GM12878 (cell line): ENCODE results near the gene ASIC1. TPM values are rescaled to one million over a fixed set of nuclear protein-coding genes. Genes with fewer than 3 reads are reported as not detected.

ENCODE experiments used
- ATAC-seq: fragments of 200-7000 bp; cut with Tn5 transposase; 3 replicates; pipeline ENCODE4 v1.9.1; 2020; ENCODE audit warnings: mild to moderate bottlenecking, moderate library complexity
- Bru-seq: library from RNA; stranded (reverse); fragments of 400-500 nt; gene quantifications from one replicate; lab custom pipeline; 2021; lab: Mats Ljungman, UMichigan
- BruChase-seq, 2 experiments: library from RNA; stranded (reverse); fragments of 400-500 nt; gene quantifications; one replicate each; lab custom pipeline; 2021; lab: Mats Ljungman, UMichigan
- BruUV-seq: library from RNA; stranded (reverse); fragments of 400-500 nt; replicated peaks from 2 replicates; lab custom pipeline; 2021; lab: Mats Ljungman, UMichigan
- CTCF ChIA-PET: fragments of 300-600 bp; sonication (Branson Sonifier 250); formaldehyde crosslinking; extraction: SDS; loops from one replicate; lab custom pipeline; 2021; ENCODE audit warnings: inconsistent platforms; lab: Yijun Ruan, JAX
- POLR2A ChIA-PET: fragments of 350-600 bp; formaldehyde crosslinking; extraction: SDS; loops from one replicate; lab custom pipeline; 2021; ENCODE audit warnings: inconsistent platforms; lab: Charles Lee
- RAD21 ChIA-PET: fragments of 300-600 bp; sonication (Branson Sonifier 250); formaldehyde crosslinking; loops from one replicate; lab custom pipeline; 2023; ENCODE audit warnings: antibody characterized with exemption; ENCODE audit not compliant: unreplicated experiment; lab: Charles Lee
- SMC1A ChIA-PET: fragments of 300-600 bp; sonication (Branson Sonifier 250); formaldehyde crosslinking; loops from one replicate; lab custom pipeline; 2023; ENCODE audit not compliant: unreplicated experiment, uncharacterized antibody; lab: Charles Lee
- DNase-seq: peaks from one replicate; pipeline ENCODE4 v3.0.0-alpha.2; 2011; ENCODE audit warnings: low read depth, low spot score
- FAIRE-seq: peaks from 3 replicates; lab custom pipeline; 2011; peaks lifted over from hg19 to GRCh38; lab: Jason Lieb, UNC
- H2AFZ ChIP-seq: 2 replicates; pipeline ENCODE4 v1.6.0; 2011; ENCODE audit warnings: low read depth, low read length, control low read depth; ENCODE audit not compliant: control insufficient read depth
- H3K27ac ChIP-seq: 2 replicates; pipeline ENCODE4 v1.5.1; 2011; ENCODE audit warnings: control low read depth; ENCODE audit not compliant: control insufficient read depth, insufficient read depth
- H3K27me3 ChIP-seq, 2 experiments: replicated peaks in 1 of 2; 2 replicates each; pipeline versions ENCODE4 v1.6.0 to v1.6.1; 2011; ENCODE audit warnings: low read length in 1 of 2; ENCODE audit not compliant: control insufficient read depth in 2 of 2, insufficient read depth in 2 of 2
- H3K36me3 ChIP-seq, 2 experiments: 2 replicates each; pipeline ENCODE4 v1.5.1; 2011; ENCODE audit warnings: low read length in 1 of 2; ENCODE audit not compliant: control insufficient read depth in 2 of 2, insufficient read depth in 2 of 2
- H3K4me1 ChIP-seq: 2 replicates; pipeline ENCODE4 v1.6.1; 2011; ENCODE audit warnings: mild to moderate bottlenecking, low read length, moderate library complexity, mixed read lengths; ENCODE audit not compliant: control insufficient read depth, insufficient read depth
- H3K4me2 ChIP-seq: 2 replicates; pipeline ENCODE4 v1.6.0; 2011; ENCODE audit warnings: control low read depth; ENCODE audit not compliant: control insufficient read depth, insufficient read depth
- H3K4me3 ChIP-seq: fragments of 200-600 bp; sonication (generic); 2 replicates; pipeline ENCODE4 v1.5.1; 2016
- H3K79me2 ChIP-seq: 2 replicates; pipeline ENCODE4 v1.6.0; 2011; ENCODE audit warnings: low read length; ENCODE audit not compliant: control insufficient read depth, insufficient read depth
- H3K9ac ChIP-seq: 2 replicates; pipeline ENCODE4 v1.8.0; 2011; ENCODE audit warnings: low read length, control low read depth, mixed read lengths; ENCODE audit not compliant: control insufficient read depth, insufficient read depth
- H3K9me3 ChIP-seq: replicated peaks from 3 replicates; pipeline ENCODE4 v1.5.1; 2011; ENCODE audit warnings: mild to moderate bottlenecking, low read length; ENCODE audit not compliant: control insufficient read depth, insufficient read depth
- H4K20me1 ChIP-seq: 2 replicates; pipeline ENCODE4 v1.6.0; 2011; ENCODE audit not compliant: control insufficient read depth, insufficient read depth
- GATAD2B ChIP-seq: fragments of 450-650 bp; conservative IDR thresholded peaks from 2 replicates; pipeline ENCODE4 v1.6.1; 2017; ENCODE audit warnings: low read depth, mild to moderate bottlenecking, moderate library complexity
- NR2C1 ChIP-seq: fragments of 450-650 bp; IDR thresholded peaks from 2 replicates; pipeline ENCODE4 v1.6.1; 2017; ENCODE audit warnings: antibody characterized with exemption, mild to moderate bottlenecking, moderate library complexity
- PAX5 ChIP-seq: IDR thresholded peaks from 2 replicates; pipeline ENCODE4 v1.6.1; 2011; ENCODE audit warnings: low read depth, low read length, borderline replicate concordance
- POLR2A ChIP-seq: IDR thresholded peaks from 2 replicates; pipeline ENCODE4 v1.6.1; 2011; ENCODE audit warnings: low read depth, mild to moderate bottlenecking, low read length
- SMAD5 ChIP-seq: IDR thresholded peaks from 2 replicates; pipeline ENCODE4 v1.6.1; 2016; ENCODE audit warnings: antibody characterized with exemption, low read depth
- SMC3 ChIP-seq: IDR thresholded peaks from 2 replicates; pipeline ENCODE4 v1.6.1; 2011; ENCODE audit warnings: low read length, improper control_type of control experiment, borderline replicate concordance
- SREBF1 ChIP-seq: IDR thresholded peaks from 2 replicates; pipeline ENCODE4 v1.6.1; 2012; ENCODE audit warnings: mild to moderate bottlenecking, low read length
- STAT1 ChIP-seq: fragments of 450-650 bp; conservative IDR thresholded peaks from 2 replicates; pipeline ENCODE4 v1.6.1; 2014; ENCODE audit warnings: antibody characterized with exemption, mild to moderate bottlenecking
- WRNIP1 ChIP-seq: IDR thresholded peaks from 2 replicates; pipeline ENCODE4 v1.6.1; 2011; ENCODE audit warnings: low read depth, low read length, improper control_type of control experiment, borderline replicate concordance
- WGBS: methylation state at CpG from one replicate; pipeline ENCODE4 v1.1.6; 2016; ENCODE audit warnings: low lambda C conversion rate; ENCODE audit not compliant: insufficient replicate concordance, insufficient coverage; ENCODE audit errors: missing lambda C conversion rate; 5-methylcytosine and 5-hydroxymethylcytosine counted together
- in situ Hi-C: fragments of 300-500 bp; cut with MboI; formaldehyde crosslinking; loops from 9 replicates; pipeline ENCODE4 v1.14.3; 2018; ENCODE audit warnings: mixed read lengths
- intact Hi-C: fragments of 100-400 bp; cut with micrococcal nuclease; formaldehyde crosslinking; loops from one replicate; pipeline ENCODE4 v1.14.2; 2022; ENCODE audit not compliant: unreplicated experiment
- long read RNA-seq, 2 experiments: library from polyadenylated mRNA; unstranded; transcript quantifications; one replicate each; pipeline ENCODE4 v2.0.0, GENCODE V29; 2019 to 2020
- polyA minus RNA-seq, 3 experiments: library from RNA; depleted of rRNA, polyadenylated mRNA; stranded (reverse); fragments of >200 nt; gene quantifications; 2 replicates each; pipeline ENCODE4 v1.2.3, GENCODE V29; 2011
- polyA plus RNA-seq, 11 experiments: library from polyadenylated mRNA; depleted of rRNA in 4 of 11; unstranded in 6 of 11; stranded (reverse) in 5 of 11; fragments of >200 nt; fragmentation: Nextera tagmentation in 4 of 11; fragmentation: Illumina TruSeq in 1 of 11; extraction: Ambion mirVana in 4 of 11; extraction: Trizol in 1 of 11; gene quantifications; 1 replicate in 1 of 11; 2 replicates in 10 of 11; pipeline versions ENCODE4 v1.2.1 to v1.2.3, GENCODE V29; 2011 to 2016; ENCODE audit warnings: inconsistent platforms in 2 of 11, missing spikeins in 2 of 11, low read depth in 1 of 11
- total RNA-seq, 4 experiments: library from RNA; depleted of rRNA in 3 of 4; stranded (reverse); fragments of >200 nt in 3 of 4; fragmentation: Illumina TruSeq in 1 of 4; extraction: Trizol in 1 of 4; gene quantifications; 2 replicates each; pipeline versions ENCODE4 v1.2.1 to v1.2.3, GENCODE V29; 2013 to 2021
- TF ChIP-seq, protein P1 (sequence below): IDR thresholded peaks from 2 replicates; pipeline ENCODE4 v1.6.1; 2012; ENCODE audit warnings: low read depth, low read length, improper control_type of control experiment
- TF ChIP-seq, protein P2 (sequence below): fragments of 450-650 bp; IDR thresholded peaks from 2 replicates; pipeline ENCODE4 v1.6.1; 2014; ENCODE audit warnings: mild to moderate bottlenecking
- TF ChIP-seq, protein P3 (sequence below): fragments of 450-650 bp; formaldehyde crosslinking; IDR thresholded peaks from 2 replicates; pipeline ENCODE4 v1.4.0; 2020; ENCODE audit warnings: mild to moderate bottlenecking, moderate library complexity

Gene ASIC1
- total RNA-seq (2013; cell fraction: nucleolus; rRNA removed): 0.27 and 2.0 TPM in 2 replicates
- total RNA-seq (2014; rRNA removed) (0.05 and 0.28 TPM in 2 replicates), total RNA-seq (2014; rRNA removed; fragmentation: Illumina TruSeq; extraction: Trizol) (not detected in 2 replicates), total RNA-seq (2021) (0.13 and 0.26 TPM in 2 replicates), polyA plus RNA-seq (2011; rRNA removed) (0.14 and 0.27 TPM in 2 replicates), polyA plus RNA-seq (2014; fragmentation: Illumina TruSeq; extraction: Trizol) (0.08 and 0.09 TPM in 2 replicates), polyA plus RNA-seq (2014; fragmentation: Nextera tagmentation; extraction: Ambion mirVana) (under 1 TPM in 1 of 2 experiments, not detected in 1; 0.02 TPM), polyA plus RNA-seq (2014; rRNA removed) (0.01 and 0.15 TPM in 2 replicates), polyA plus RNA-seq (2016; fragmentation: Nextera tagmentation; extraction: Ambion mirVana) (not detected), polyA minus RNA-seq (2011; rRNA and poly(A)+ RNA removed) (0.05 and 0.22 TPM in 2 replicates), Bru-seq, nascent RNA (percentile 20 among the genes with signal in this experiment), BruChase-seq, experiment 1, labeled RNA remaining after a 6-hour chase (percentile 27 among the genes with signal in this experiment), BruChase-seq, experiment 2, labeled RNA remaining after a 2-hour chase (percentile 16 among the genes with signal in this experiment)
- 0.22 TPM for polyA plus RNA-seq (2011; ENCODE audit: low read depth)
- 0.18 and 0.22 TPM in 2 replicates for polyA plus RNA-seq (2011; cell fraction: cytosol; rRNA removed)
- polyA plus RNA-seq (2011; cell fraction: nucleus; rRNA removed): 0.50 and 1.1 TPM in 2 replicates
- polyA plus RNA-seq (2012): 0.42 and 0.83 TPM in 2 replicates
- polyA minus RNA-seq (2011; cell fraction: cytosol; rRNA and poly(A)+ RNA removed): 0.42 TPM in 1 of 2 replicates, not detected in the other
- polyA minus RNA-seq (2011; cell fraction: nucleus; rRNA and poly(A)+ RNA removed): 0.36 TPM in 1 of 2 replicates, not detected in the other
- long read RNA-seq, experiment 1: 0 reads
- long read RNA-seq, experiment 2: 0 reads

DNA sequence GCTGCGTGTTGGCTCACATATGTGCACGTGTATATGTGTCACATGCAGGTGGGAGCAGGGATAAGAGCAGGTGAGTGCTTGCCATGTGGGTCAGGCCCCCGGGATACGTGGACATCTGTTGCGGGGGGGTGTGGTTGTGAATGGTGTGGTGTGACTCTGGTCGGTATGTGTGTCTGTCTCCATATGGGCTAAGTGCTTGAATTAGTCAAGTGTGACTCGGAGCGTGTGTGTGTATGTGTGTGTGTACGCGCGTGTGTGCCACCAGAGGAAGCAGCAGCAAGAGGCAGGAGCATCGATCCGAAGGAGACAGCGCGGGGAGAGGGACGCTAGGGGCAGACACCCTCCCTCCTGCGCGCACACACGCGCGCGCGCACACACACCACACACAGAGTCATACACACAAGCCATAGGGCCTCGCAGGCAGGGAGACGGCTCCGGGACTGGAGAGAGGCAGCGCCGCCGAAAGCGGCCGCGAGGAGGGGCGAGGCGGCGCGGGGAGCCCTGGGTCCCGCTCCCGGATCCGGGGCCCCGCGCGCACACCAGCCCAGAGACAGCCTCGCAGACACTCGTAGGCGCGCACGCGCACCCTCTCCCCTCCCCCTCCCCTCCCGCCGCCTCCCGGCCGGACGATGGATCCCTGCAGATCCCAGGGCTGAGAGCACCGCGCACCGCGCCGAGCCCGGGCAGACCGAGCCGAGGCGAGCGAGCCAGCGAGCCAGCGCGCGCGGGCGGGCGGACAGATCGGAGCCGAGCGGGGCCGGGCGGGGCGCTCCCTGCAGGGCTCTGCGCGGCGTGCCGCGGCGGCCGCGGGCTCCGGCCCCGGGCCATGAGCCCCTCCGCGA is at the start of gene ASIC1:
ASIC1 (plus strand) TSS at position 597 of the 842 bp plus-strand sequence. CDS start 1,171 bp downstream, outside the sequence.
- H3K9me3 ChIP-seq: no peaks in the 10 kb centered on the region
- peak; percentile 70 for ATAC-seq
- peak within 1 kb of the TSS; percentile 37 for H2AFZ ChIP-seq
- H3K9ac ChIP-seq: no peak within 1 kb of the TSS; the same call in 1 of the 2 replicates
- RAD21 ChIA-PET: interaction anchor here (0.9 to 4.1 kb wide), 2 partner anchors 49 to 90 kb away, joined by 3 to 31 read pairs; no protein-coding TSS in a partner anchor
- no peaks in the 10 kb centered on the region for H3K36me3 ChIP-seq
- WGBS: under 1% methylated on average over 54 of the region's 88 CpGs
- DNase-seq: no peak
- peak within 1 kb of the TSS; percentile 86 for H3K4me2 ChIP-seq
- intact Hi-C loops: loop anchor here (1.0 to 10.0 kb wide), 3 partner anchors 18 to 192 kb away; no protein-coding TSS in a partner anchor
- no TSS peak for BruUV-seq
- 0 out of 2 replicates have a peak, but pooled peaks cover 4% of the 10 kb centered on the region for H3K4me1 ChIP-seq
- FAIRE-seq: no peak
- peaks cover 10 to 17% of the 10 kb centered on the region in 2 experiments; a peak in 3 of 4 replicates for H3K27me3 ChIP-seq
- CTCF ChIA-PET: interaction anchor here (1.0 to 5.0 kb wide), 11 partner anchors 9 to 93 kb away, joined by 3 to 73 read pairs (median 6); no protein-coding TSS in a partner anchor
- no peaks in the 10 kb centered on the region for H3K79me2 ChIP-seq
- no peaks in the 10 kb centered on the region for H4K20me1 ChIP-seq
- no peak within 1 kb of the TSS for H3K27ac ChIP-seq
- H3K4me3 ChIP-seq: peak within 1 kb of the TSS; percentile 82
- SMC1A ChIA-PET: interaction anchor here (1.0 to 3.3 kb wide), 4 partner anchors 18 to 91 kb away, joined by 3 to 25 read pairs (median 10); no protein-coding TSS in a partner anchor
- POLR2A ChIA-PET: no interaction called here
- in situ Hi-C loops: no loop called here
- TF ChIP-seq POLR2A: no peak
- TF ChIP-seq, protein P1, sequence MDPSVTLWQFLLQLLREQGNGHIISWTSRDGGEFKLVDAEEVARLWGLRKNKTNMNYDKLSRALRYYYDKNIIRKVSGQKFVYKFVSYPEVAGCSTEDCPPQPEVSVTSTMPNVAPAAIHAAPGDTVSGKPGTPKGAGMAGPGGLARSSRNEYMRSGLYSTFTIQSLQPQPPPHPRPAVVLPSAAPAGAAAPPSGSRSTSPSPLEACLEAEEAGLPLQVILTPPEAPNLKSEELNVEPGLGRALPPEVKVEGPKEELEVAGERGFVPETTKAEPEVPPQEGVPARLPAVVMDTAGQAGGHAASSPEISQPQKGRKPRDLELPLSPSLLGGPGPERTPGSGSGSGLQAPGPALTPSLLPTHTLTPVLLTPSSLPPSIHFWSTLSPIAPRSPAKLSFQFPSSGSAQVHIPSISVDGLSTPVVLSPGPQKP: no peak
- no peak for TF ChIP-seq NR2C1
- TF ChIP-seq, protein P2, sequence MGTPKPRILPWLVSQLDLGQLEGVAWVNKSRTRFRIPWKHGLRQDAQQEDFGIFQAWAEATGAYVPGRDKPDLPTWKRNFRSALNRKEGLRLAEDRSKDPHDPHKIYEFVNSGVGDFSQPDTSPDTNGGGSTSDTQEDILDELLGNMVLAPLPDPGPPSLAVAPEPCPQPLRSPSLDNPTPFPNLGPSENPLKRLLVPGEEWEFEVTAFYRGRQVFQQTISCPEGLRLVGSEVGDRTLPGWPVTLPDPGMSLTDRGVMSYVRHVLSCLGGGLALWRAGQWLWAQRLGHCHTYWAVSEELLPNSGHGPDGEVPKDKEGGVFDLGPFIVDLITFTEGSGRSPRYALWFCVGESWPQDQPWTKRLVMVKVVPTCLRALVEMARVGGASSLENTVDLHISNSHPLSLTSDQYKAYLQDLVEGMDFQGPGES: no peak
- no peak for TF ChIP-seq SMAD5
- no peak for TF ChIP-seq SREBF1
- TF ChIP-seq WRNIP1: no peak
- no peak for TF ChIP-seq STAT1
- TF ChIP-seq GATAD2B: no peak
- peak; percentile 49; the same call in 1 of the 2 replicates for TF ChIP-seq PAX5
- TF ChIP-seq SMC3: no peak
- TF ChIP-seq, protein P3, sequence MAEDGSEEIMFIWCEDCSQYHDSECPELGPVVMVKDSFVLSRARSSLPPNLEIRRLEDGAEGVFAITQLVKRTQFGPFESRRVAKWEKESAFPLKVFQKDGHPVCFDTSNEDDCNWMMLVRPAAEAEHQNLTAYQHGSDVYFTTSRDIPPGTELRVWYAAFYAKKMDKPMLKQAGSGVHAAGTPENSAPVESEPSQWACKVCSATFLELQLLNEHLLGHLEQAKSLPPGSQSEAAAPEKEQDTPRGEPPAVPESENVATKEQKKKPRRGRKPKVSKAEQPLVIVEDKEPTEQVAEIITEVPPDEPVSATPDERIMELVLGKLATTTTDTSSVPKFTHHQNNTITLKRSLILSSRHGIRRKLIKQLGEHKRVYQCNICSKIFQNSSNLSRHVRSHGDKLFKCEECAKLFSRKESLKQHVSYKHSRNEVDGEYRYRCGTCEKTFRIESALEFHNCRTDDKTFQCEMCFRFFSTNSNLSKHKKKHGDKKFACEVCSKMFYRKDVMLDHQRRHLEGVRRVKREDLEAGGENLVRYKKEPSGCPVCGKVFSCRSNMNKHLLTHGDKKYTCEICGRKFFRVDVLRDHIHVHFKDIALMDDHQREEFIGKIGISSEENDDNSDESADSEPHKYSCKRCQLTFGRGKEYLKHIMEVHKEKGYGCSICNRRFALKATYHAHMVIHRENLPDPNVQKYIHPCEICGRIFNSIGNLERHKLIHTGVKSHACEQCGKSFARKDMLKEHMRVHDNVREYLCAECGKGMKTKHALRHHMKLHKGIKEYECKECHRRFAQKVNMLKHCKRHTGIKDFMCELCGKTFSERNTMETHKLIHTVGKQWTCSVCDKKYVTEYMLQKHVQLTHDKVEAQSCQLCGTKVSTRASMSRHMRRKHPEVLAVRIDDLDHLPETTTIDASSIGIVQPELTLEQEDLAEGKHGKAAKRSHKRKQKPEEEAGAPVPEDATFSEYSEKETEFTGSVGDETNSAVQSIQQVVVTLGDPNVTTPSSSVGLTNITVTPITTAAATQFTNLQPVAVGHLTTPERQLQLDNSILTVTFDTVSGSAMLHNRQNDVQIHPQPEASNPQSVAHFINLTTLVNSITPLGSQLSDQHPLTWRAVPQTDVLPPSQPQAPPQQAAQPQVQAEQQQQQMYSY (CRISPR knock-in tag): no peak
